ENCODE measurements around the gene WFDC13. TPM values are rescaled to one million over a fixed set of nuclear protein-coding genes. Genes with fewer than 3 reads are reported as not detected.
"Not testable (repeated sequence)": the region's sequence is repeated elsewhere in the genome, so short reads cannot be mapped to it uniquely, and the experiment has no call there.

Gene WFDC13
- not detected for total RNA-seq
- long read RNA-seq = 0 reads

GRCh38 chr20:45701873-45702272 is at the start of gene WFDC13:
Gene WFDC13, plus strand, starts transcription at chr20:45702038. Its CDS starts 86 bp downstream, at chr20:45702124.
- DNase-seq (ENCODE audit: low spot score) = no peak
- intact Hi-C loops (cut with DNase I) = no loop called here

- DNase-seq (ENCODE audit: low spot score); intact Hi-C loops (cut with DNase I): not testable (repeated sequence)
Observed at GRCh38 chr20:45657038-45657437, 44.8 kb upstream of the WFDC13 start.

GRCh38 chr20:45670139-45670538 is 31.7 kb upstream of the WFDC13 start, which contains the start of gene WFDC11:
Gene WFDC11, minus strand, starts transcription at chr20:45670239. Its CDS starts 19,639 bp downstream, at chr20:45650600.
- intact Hi-C loops (cut with DNase I) = no loop called here
- DNase-seq (ENCODE audit: low spot score) = no peak

GRCh38 chr20:45672765-45673164 is 29.1 kb upstream of the WFDC13 start:
- intact Hi-C loops (cut with DNase I) = no loop called here
- DNase-seq (ENCODE audit: low spot score) = no peak

GRCh38 chr20:45679650-45680049 is 22.2 kb upstream of the WFDC13 start:
- DNase-seq (ENCODE audit: low spot score) = no peak
- intact Hi-C loops (cut with DNase I) = no loop called here

- DNase-seq (ENCODE audit: low spot score) = no peak
- intact Hi-C loops (cut with DNase I) = no loop called here
Observed at GRCh38 chr20:45685896-45686295, 15.9 kb upstream of the WFDC13 start.

GRCh38 chr20:45693346-45693745 is 8.5 kb upstream of the WFDC13 start:
- intact Hi-C loops (cut with DNase I); DNase-seq (ENCODE audit: low spot score): not testable (repeated sequence)

GRCh38 chr20:45695496-45695895 is 6.3 kb upstream of the WFDC13 start:
- DNase-seq (ENCODE audit: low spot score) = no peak
- intact Hi-C loops (cut with DNase I) = no loop called here

- DNase-seq (ENCODE audit: low spot score) = no peak
- intact Hi-C loops (cut with DNase I) = no loop called here
Observed at GRCh38 chr20:45701104-45701503, 734 bp upstream of the WFDC13 start.

GRCh38 chr20:45704969-45705637 is 3.3 kb downstream of the WFDC13 start, which contains the start of gene WFDC10B:
Gene WFDC10B, minus strand, starts transcription at chr20:45705019. Its CDS starts 19,027 bp downstream, at chr20:45685992.
- intact Hi-C loops (cut with DNase I) = no loop called here
- no peak for DNase-seq (ENCODE audit: low spot score)

- intact Hi-C loops (cut with DNase I) = loop anchor here (10.0 kb wide), 1 partner anchor 471 kb away; no protein-coding TSS in a partner anchor
Observed at GRCh38 chr20:45716141-45716688, 14.4 kb downstream of the WFDC13 start.

GRCh38 chr20:45722047-45722446 is 20.2 kb downstream of the WFDC13 start, which contains the start of gene SPINT4:
Gene SPINT4, plus strand, starts transcription at chr20:45722347. Its CDS starts 21 bp downstream, at chr20:45722368.
- DNase-seq (ENCODE audit: low spot score) = no peak
- intact Hi-C loops (cut with DNase I) = no loop called here

More at GRCh38 chr20:45716141-45716688, 14.4 kb downstream of the WFDC13 start:
- not testable (repeated sequence) for DNase-seq (ENCODE audit: low spot score)

GRCh38 chr20:45725134-45725533 is 23.3 kb downstream of the WFDC13 start:
- DNase-seq (ENCODE audit: low spot score) = no peak
- intact Hi-C loops (cut with DNase I) = no loop called here

- no peak for DNase-seq (ENCODE audit: low spot score)
- intact Hi-C loops (cut with DNase I) = no loop called here
Observed at GRCh38 chr20:45727044-45727443, 25.2 kb downstream of the WFDC13 start.

- intact Hi-C loops (cut with DNase I) = no loop called here
- DNase-seq (ENCODE audit: low spot score) = no peak
Observed at GRCh38 chr20:45732199-45732598, 30.4 kb downstream of the WFDC13 start.

- no peak for DNase-seq (ENCODE audit: low spot score)
- intact Hi-C loops (cut with DNase I) = no loop called here
Observed at GRCh38 chr20:45735552-45735951, 33.7 kb downstream of the WFDC13 start.

GRCh38 chr20:45735988-45736387 is 34.1 kb downstream of the WFDC13 start:
- intact Hi-C loops (cut with DNase I) = no loop called here
- no peak for DNase-seq (ENCODE audit: low spot score)

GRCh38 chr20:45742596-45742995 is 40.8 kb downstream of the WFDC13 start:
- intact Hi-C loops (cut with DNase I) = no loop called here
- DNase-seq (ENCODE audit: low spot score) = no peak

- no peak for DNase-seq (ENCODE audit: low spot score)
- intact Hi-C loops (cut with DNase I) = no loop called here
Observed at GRCh38 chr20:45745015-45745414, 43.2 kb downstream of the WFDC13 start.

GRCh38 chr20:45751721-45752120 is 49.9 kb downstream of the WFDC13 start:
- no peak for DNase-seq (ENCODE audit: low spot score)
- intact Hi-C loops (cut with DNase I) = no loop called here

- no peak for DNase-seq (ENCODE audit: low spot score)
- intact Hi-C loops (cut with DNase I) = no loop called here
Observed at GRCh38 chr20:45752746-45753145, 50.9 kb downstream of the WFDC13 start.

All from cardiac septum (tissue), 1 donor.